GM19463 (cell line): ENCODE data around the gene PRR15L.
"Not testable (repeated sequence)": the region's sequence is repeated elsewhere in the genome, so short reads cannot be mapped to it uniquely, and the experiment has no call there.

Experiments
- ATAC-seq: cut with Tn5 transposase; IDR thresholded peaks from one replicate; pipeline ENCODE4 v1.9.1; 2021; ENCODE audit warnings: mild to moderate bottlenecking, moderate library complexity; ENCODE audit not compliant: unreplicated experiment

PRR15L gene

DNA sequence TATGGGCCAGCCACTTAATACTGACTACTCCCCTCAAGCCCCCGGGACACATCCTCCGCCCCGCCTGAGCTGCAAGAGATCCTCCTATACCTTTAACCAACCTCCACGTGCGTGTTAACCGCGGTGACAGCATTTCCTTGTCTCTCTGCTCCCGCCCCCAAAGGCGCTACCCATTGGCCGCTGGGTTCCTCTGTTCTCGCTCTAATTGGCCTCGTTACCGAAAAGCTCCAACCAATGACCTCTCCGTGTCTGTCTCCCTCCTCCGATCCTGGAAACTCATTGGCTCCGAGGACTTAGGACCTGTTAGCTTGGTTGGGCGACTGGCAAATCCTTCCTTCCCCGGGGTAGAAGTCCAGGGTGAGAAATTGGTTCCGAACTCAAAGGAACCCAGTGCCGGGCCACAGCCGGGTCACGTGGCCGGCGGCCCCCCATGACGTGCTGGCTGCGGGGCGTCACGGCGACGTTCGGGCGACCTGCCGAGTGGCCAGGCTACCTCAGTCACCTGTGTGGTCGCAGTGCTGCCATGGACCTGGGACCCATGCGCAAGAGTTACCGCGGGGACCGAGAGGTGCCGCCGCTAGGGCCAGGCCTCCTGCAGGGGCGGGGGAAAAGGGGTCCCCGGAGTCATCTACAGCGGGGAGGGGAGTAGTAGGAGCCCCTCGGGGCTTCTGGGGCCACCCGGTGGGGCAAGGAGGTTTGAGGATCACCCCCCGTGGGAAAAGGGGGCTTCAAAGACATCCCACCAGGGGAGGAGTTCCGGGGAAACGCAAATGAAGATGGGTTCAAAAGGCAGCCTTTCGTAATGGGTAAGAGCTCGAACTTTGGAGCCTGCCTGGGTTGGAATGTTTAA is 16.2 kb downstream of the PRR15L start, which contains the start of gene PNPO:
Gene PNPO, plus strand, starts transcription at position 326 of the 850 bp plus-strand sequence. Its CDS starts 105 bp downstream, at position 431.
- ATAC-seq: peak; percentile 92

- ATAC-seq: no peak
Observed at GRCh38 chr17:47937941-47938340, 19.7 kb downstream of the PRR15L start.

GRCh38 chr17:47935961-47936360 is 21.7 kb downstream of the PRR15L start:
- ATAC-seq: no peak

GRCh38 chr17:47935468-47935867 is 22.2 kb downstream of the PRR15L start:
- not testable (repeated sequence) for ATAC-seq

DNA sequence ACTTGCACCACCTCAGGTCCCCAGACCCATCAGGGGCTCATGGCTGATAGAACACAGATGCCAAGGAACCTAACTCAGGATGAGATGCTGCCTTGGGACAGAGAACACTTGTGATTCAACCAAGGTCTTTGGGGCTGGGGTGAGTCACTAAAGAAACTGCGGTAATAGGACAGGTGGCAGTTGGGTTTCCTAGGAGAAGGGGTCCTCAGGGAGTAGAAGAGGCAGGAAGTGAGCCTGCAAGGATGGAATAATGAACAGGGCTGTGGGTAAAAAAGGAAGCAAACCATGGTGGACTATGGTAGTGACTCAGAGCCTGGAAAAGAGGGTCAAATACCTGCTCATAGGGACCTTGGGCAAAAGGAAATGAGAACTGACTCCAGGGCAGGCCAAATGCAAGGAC is 22.8 kb downstream of the PRR15L start:
- no peak for ATAC-seq

GRCh38 chr17:47931848-47932247 is 25.8 kb downstream of the PRR15L start:
- ATAC-seq: no peak

- no peak for ATAC-seq
Observed at GRCh38 chr17:47929218-47930000, 28.3 kb downstream of the PRR15L start.

DNA sequence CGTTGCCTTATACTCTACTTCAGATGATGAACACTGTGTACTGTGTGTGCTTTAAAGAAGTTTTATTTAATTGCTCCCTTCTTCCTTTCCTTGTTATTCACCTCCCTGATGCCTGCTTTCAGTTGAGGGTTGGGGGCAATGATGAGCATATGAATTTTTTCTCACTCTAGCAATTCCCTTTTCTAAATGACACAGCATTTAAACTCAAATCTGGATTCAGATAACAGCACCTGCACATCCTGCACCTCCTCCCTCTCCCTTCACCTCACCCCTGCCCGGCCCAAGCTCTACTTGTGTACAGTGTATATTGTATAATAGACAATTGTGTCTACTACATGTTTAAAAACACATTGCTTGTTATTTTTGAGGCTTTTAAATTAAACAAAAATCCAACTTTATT is 29.3 kb downstream of the PRR15L start:
- no peak for ATAC-seq

GRCh38 chr17:47927821-47928400 is 29.8 kb downstream of the PRR15L start:
- no peak for ATAC-seq

- no peak for ATAC-seq
Observed at GRCh38 chr17:47925678-47925988, 32.0 kb downstream of the PRR15L start.

GRCh38 chr17:47924785-47925677 is 32.7 kb downstream of the PRR15L start:
- no peak for ATAC-seq

- ATAC-seq: not testable (repeated sequence)
Observed at GRCh38 chr17:47919889-47920288, 37.8 kb downstream of the PRR15L start.

DNA sequence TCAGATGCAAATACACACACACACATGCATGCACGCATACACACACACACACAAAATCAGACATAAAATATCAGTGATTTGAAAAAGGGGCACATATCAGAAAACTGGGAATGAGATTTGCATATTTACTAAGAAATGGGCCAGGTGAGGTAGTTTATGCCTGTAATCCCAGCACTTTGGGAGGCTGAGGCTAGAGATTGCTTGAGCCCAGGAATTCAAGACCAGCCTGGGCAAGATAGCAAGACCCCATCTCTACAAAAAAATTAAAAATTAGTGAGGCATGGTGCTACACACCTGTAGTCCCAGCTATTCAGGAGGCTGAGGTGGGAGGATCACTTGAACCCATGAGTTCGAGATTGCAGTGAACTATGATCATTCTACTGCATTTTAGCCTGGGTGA is 38.7 kb downstream of the PRR15L start:
- ATAC-seq: no peak

GRCh38 chr17:47918006-47918405 is 39.7 kb downstream of the PRR15L start:
- ATAC-seq: no peak

DNA sequence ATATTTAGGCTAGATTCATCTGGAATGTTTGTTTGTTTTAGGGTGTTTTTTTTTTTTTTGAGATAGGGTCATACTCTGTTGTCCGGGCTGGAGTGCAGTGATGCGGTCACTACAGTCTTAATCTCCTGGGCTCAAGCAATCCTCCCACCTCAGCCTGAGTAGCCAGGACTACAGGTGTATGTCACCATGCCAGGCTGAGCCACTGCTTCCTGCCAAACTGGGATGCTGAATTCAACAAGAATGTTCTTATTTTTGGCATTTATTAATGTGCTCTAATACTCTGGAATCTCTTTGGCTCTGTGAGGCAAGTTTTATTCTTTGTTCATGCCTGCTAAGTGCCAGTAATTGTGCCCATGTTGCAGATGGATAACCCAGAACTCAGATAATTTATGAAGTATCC is 40.1 kb downstream of the PRR15L start:
- ATAC-seq: no peak

- no peak for ATAC-seq
Observed at GRCh38 chr17:47916489-47917208, 41.0 kb downstream of the PRR15L start.

- ATAC-seq: no peak
Observed at GRCh38 chr17:47915776-47916398, 41.8 kb downstream of the PRR15L start.

GRCh38 chr17:47914306-47914948 is 43.3 kb downstream of the PRR15L start:
- ATAC-seq: no peak

GRCh38 chr17:47913050-47913449 is 44.6 kb downstream of the PRR15L start:
- ATAC-seq: no peak
